K562 (cell line): Measurements from ENCODE around the gene OR1J4. TPM values are rescaled to one million over a fixed set of nuclear protein-coding genes. Genes with fewer than 3 reads are reported as not detected.

Experiments
- ATAC-seq: fragments of 200-7000 bp; cut with Tn5 transposase; 3 replicates; pipeline ENCODE4 v1.9.1; 2020; ENCODE audit warnings: moderate library complexity
- BruUV-seq: library from RNA; stranded (reverse); fragments of 400-500 nt; replicated peaks from 2 replicates; lab custom pipeline; 2021; lab: Mats Ljungman, UMichigan
- CTCF ChIA-PET: fragments of 300-600 bp; formaldehyde crosslinking; extraction: SDS; loops from one replicate; lab custom pipeline; 2021; ENCODE audit warnings: low intra/inter-chr PET ratio; lab: Yijun Ruan, JAX
- POLR2A ChIA-PET: fragments of 300-600, 350-650 bp; sonication (Branson Sonifier 250); formaldehyde crosslinking; extraction: SDS; loops from one replicate; lab custom pipeline; 2021; ENCODE audit warnings: antibody characterized with exemption, inconsistent platforms; lab: Yijun Ruan, JAX
- DNase-seq, 4 experiments: peaks; one replicate each; pipeline versions ENCODE4 v3.0.0 to v3.0.0-alpha.2; 2011 to 2018; ENCODE audit warnings: low spot score in 3 of 4, mixed read lengths in 3 of 4; ENCODE audit errors: extremely low read depth in 1 of 4
- FAIRE-seq: peaks from 2 replicates; lab custom pipeline; 2011; peaks lifted over from hg19 to GRCh38; lab: Jason Lieb, UNC
- H2AFZ ChIP-seq: 2 replicates; pipeline ENCODE4 v1.6.0; 2011; ENCODE audit warnings: low read depth, low read length, control low read depth, inconsistent platforms
- H3K27ac ChIP-seq: fragments of 200-600 bp; 3 replicates; pipeline ENCODE4 v1.8.0; 2011; ENCODE audit warnings: low read depth, mild to moderate bottlenecking, control low read depth, inconsistent platforms, low read length, moderate library complexity, mixed read lengths; ENCODE audit errors: extremely low read depth
- H3K27me3 ChIP-seq, 2 experiments: fragments of 300-600 bp in 1 of 2; 2 replicates in 1 of 2; 3 replicates in 1 of 2; pipeline versions ENCODE4 v1.6.0 to v1.8.0; 2011; ENCODE audit warnings: inconsistent platforms in 2 of 2, low read length in 2 of 2, mild to moderate bottlenecking in 1 of 2, mixed read lengths in 1 of 2, moderate library complexity in 1 of 2; ENCODE audit not compliant: control insufficient read depth in 2 of 2, insufficient read depth in 2 of 2
- H3K36me3 ChIP-seq: fragments of 300-600 bp; 3 replicates; pipeline ENCODE4 v1.8.0; 2011; ENCODE audit warnings: mild to moderate bottlenecking, low read length, inconsistent platforms; ENCODE audit not compliant: control insufficient read depth, insufficient read depth
- H3K4me1 ChIP-seq, 2 experiments: fragments of 200-600 bp in 1 of 2; replicated peaks in 1 of 2; 2 replicates in 1 of 2; 3 replicates in 1 of 2; pipeline versions ENCODE4 v1.5.1 to v1.8.0; 2011; ENCODE audit warnings: inconsistent platforms in 2 of 2, low read length in 2 of 2, mild to moderate bottlenecking in 1 of 2, mixed read lengths in 1 of 2, moderate library complexity in 1 of 2; ENCODE audit not compliant: control insufficient read depth in 2 of 2, insufficient read depth in 2 of 2
- H3K4me2 ChIP-seq: 2 replicates; pipeline ENCODE4 v1.6.1; 2011; ENCODE audit warnings: low read length, control low read depth, inconsistent platforms, mixed read lengths; ENCODE audit not compliant: insufficient read depth
- H3K4me3 ChIP-seq: fragments of 200-600 bp; sonication (generic), shearing (Covaris generic); 2 replicates; pipeline ENCODE4 v1.5.1; 2016; ENCODE audit warnings: control low read depth, inconsistent platforms
- H3K79me2 ChIP-seq: fragments of 200-600 bp; 3 replicates; pipeline ENCODE4 v1.8.0; 2011; ENCODE audit warnings: low read length, inconsistent platforms; ENCODE audit not compliant: control insufficient read depth, insufficient read depth
- H3K9ac ChIP-seq, 2 experiments: 2 replicates each; pipeline versions ENCODE4 v1.6.0 to v1.6.1; 2011; ENCODE audit warnings: low read depth in 2 of 2, low read length in 2 of 2, control low read depth in 1 of 2, inconsistent platforms in 1 of 2, mild to moderate bottlenecking in 1 of 2, mixed read lengths in 1 of 2; ENCODE audit not compliant: insufficient read depth in 1 of 2
- H3K9me1 ChIP-seq: one replicate; pipeline ENCODE4 v1.6.0; 2011; ENCODE audit warnings: inconsistent platforms, mild to moderate bottlenecking, low read length, moderate library complexity; ENCODE audit not compliant: control insufficient read depth, insufficient read depth
- H3K9me3 ChIP-seq: replicated peaks from 2 replicates; pipeline ENCODE4 v1.5.1; 2011; ENCODE audit warnings: low read depth, low read length, inconsistent platforms; ENCODE audit not compliant: control insufficient read depth, insufficient read depth
- H4K20me1 ChIP-seq: replicated peaks from 2 replicates; pipeline ENCODE4 v1.6.1; 2011; ENCODE audit warnings: low read length, inconsistent platforms, mixed read lengths; ENCODE audit not compliant: control insufficient read depth, insufficient read depth
- ARID1B ChIP-seq: fragments of 450-650 bp; IDR thresholded peaks from 2 replicates; pipeline ENCODE4 v1.6.1; 2016; ENCODE audit warnings: antibody characterized with exemption, mild to moderate bottlenecking, inconsistent platforms
- CXXC5 ChIP-seq: fragments of 250-450 bp; sonication (Bioruptor Pico); IDR thresholded peaks from 2 replicates; pipeline ENCODE4 v1.8.0; 2022; ENCODE audit warnings: inconsistent platforms, mild to moderate bottlenecking, moderate library complexity
- FOSL1 ChIP-seq: fragments of 200-800 bp; sonication (Bioruptor generic); conservative IDR thresholded peaks from 2 replicates; pipeline ENCODE4 v1.6.1; 2016; ENCODE audit warnings: missing genetic modification characterization, missing compliant biosample characterization
- HDAC6 ChIP-seq: IDR thresholded peaks from 2 replicates; pipeline ENCODE4 v1.6.1; 2012; ENCODE audit warnings: low read depth, mild to moderate bottlenecking, control low read depth, inconsistent platforms, low read length, moderate library complexity
- SMAD4 ChIP-seq: fragments of 250-450 bp; sonication (Bioruptor Pico); conservative IDR thresholded peaks from 2 replicates; pipeline ENCODE4 v1.8.0; 2021; ENCODE audit warnings: inconsistent platforms, mild to moderate bottlenecking, moderate library complexity
- SOX6 ChIP-seq: fragments of 450-650 bp; IDR thresholded peaks from 2 replicates; pipeline ENCODE4 v1.6.1; 2014; ENCODE audit warnings: mild to moderate bottlenecking
- SRF ChIP-seq, 2 experiments: fragments of 250-450, 450-650 bp in 1 of 2; sonication (Bioruptor Pico) in 1 of 2; sonication (generic) in 1 of 2; formaldehyde crosslinking; IDR thresholded peaks; 2 replicates each; pipeline versions ENCODE4 v1.5.0 to v1.5.1; 2020 to 2022; ENCODE audit warnings: mild to moderate bottlenecking in 1 of 2, missing genetic modification reagents in 1 of 2
- TAL1 ChIP-seq: fragments of 450-650 bp; IDR thresholded peaks from 2 replicates; pipeline ENCODE4 v1.6.1; 2016; ENCODE audit warnings: mild to moderate bottlenecking
- TBL1XR1 ChIP-seq, 2 experiments: IDR thresholded peaks; 2 replicates each; pipeline ENCODE4 v1.6.1; 2012; ENCODE audit warnings: improper control_type of control experiment in 2 of 2, low read length in 2 of 2, mild to moderate bottlenecking in 1 of 2
- TSC22D4 ChIP-seq: fragments of 450-650 bp; IDR thresholded peaks from 2 replicates; pipeline ENCODE4 v1.6.1; 2016; ENCODE audit warnings: missing genetic modification characterization, missing biosample characterization, control low read depth
- ZBED1 ChIP-seq: IDR thresholded peaks from 2 replicates; pipeline ENCODE4 v1.6.1; 2014
- ZBTB43 ChIP-seq: sonication (generic); formaldehyde crosslinking; IDR thresholded peaks from 2 replicates; pipeline ENCODE4 v1.8.0; 2023; ENCODE audit warnings: mild to moderate bottlenecking, missing genetic modification reagents
- ZKSCAN8 ChIP-seq: fragments of 200-800 bp; sonication (Bioruptor generic); IDR thresholded peaks from 2 replicates; pipeline ENCODE4 v1.6.1; 2016; ENCODE audit warnings: missing genetic modification characterization, missing compliant biosample characterization
- WGBS: fragments of 100-300 bp; shearing (Covaris generic); methylation state at CpG from one replicate; pipeline ENCODE4 v1.1.6; 2016; ENCODE audit warnings: low coverage, mixed read lengths; ENCODE audit not compliant: insufficient coverage; ENCODE audit errors: missing lambda C conversion rate; 5-methylcytosine and 5-hydroxymethylcytosine counted together
- in situ Hi-C: fragments of 300-500 bp; cut with MboI; formaldehyde crosslinking; loops from 4 replicates; pipeline ENCODE4 v1.15.0; 2018; ENCODE audit warnings: inconsistent platforms, mixed read lengths
- intact Hi-C: fragments of 100-400 bp; cut with micrococcal nuclease; formaldehyde crosslinking; loops from 2 replicates; pipeline ENCODE4 v1.14.2; 2022
- polyA plus RNA-seq, 8 experiments: library from polyadenylated mRNA; depleted of rRNA in 4 of 8; stranded (reverse) in 5 of 8; unstranded in 3 of 8; fragments of >200 nt; fragmentation: Nextera tagmentation in 2 of 8; fragmentation: Illumina TruSeq in 1 of 8; extraction: Ambion mirVana in 2 of 8; extraction: Trizol in 1 of 8; gene quantifications; 2 replicates each; pipeline versions ENCODE4 v1.2.1 to v1.2.3, GENCODE V29; 2011 to 2014; ENCODE audit warnings: inconsistent platforms in 1 of 8, missing spikeins in 1 of 8
- total RNA-seq, 7 experiments: library from RNA; depleted of rRNA in 6 of 7; stranded (reverse); fragments of >200 nt in 6 of 7; fragmentation: Illumina TruSeq in 2 of 7; extraction: Trizol in 2 of 7; gene quantifications; 2 replicates each; pipeline versions ENCODE4 v1.2.1 to v1.2.3, GENCODE V29; 2011 to 2021; ENCODE audit warnings: low replicate concordance in 1 of 7
- TF ChIP-seq, protein P1 (sequence below), 2 experiments: fragments of 450-650 bp; formaldehyde crosslinking in 1 of 2; IDR thresholded peaks; 2 replicates each; pipeline versions ENCODE4 v1.4.0 to v1.6.1; 2014 to 2020; ENCODE audit warnings: mild to moderate bottlenecking in 2 of 2, borderline replicate concordance in 1 of 2, low read depth in 1 of 2

The OR1J4 gene
- total and polyA plus RNA-seq, 9 of the 15 experiments (the other 6 are each of a cell fraction or from before 2014, with no cell fraction given), result not detected

GRCh38 chr9:122474561-122474960 is 44.4 kb upstream of the OR1J4 start:
- H3K27ac ChIP-seq, result no peak overlapping the region
- H3K4me2 ChIP-seq, result peak overlapping the region; percentile 28; the same call in 1 of the 2 replicates
- no peaks in the 10 kb centered on the region for H4K20me1 ChIP-seq
- FAIRE-seq (peak; percentile 58), ATAC-seq (peak; percentile 61), DNase-seq (peak in 1 of 4 experiments; percentile 52)
- H2AFZ ChIP-seq, result no peak overlapping the region
- BruUV-seq, result no TSS peak
- no peaks in the 10 kb centered on the region for H3K36me3 ChIP-seq
- 3% methylated on average over 3 of the region's 3 CpGs for WGBS
- intact Hi-C loops, result no loop called here
- H3K9me1 ChIP-seq, result no peaks in the 10 kb centered on the region
- peaks cover 0 to 4% of the 10 kb centered on the region in 2 experiments; a peak in 2 of 5 replicates for H3K4me1 ChIP-seq
- no peak overlapping the region for H3K9ac ChIP-seq
- H3K79me2 ChIP-seq, result no peaks in the 10 kb centered on the region
- ChIA-PET CTCF (no interaction called here), POLR2A (interaction anchor here (0.7 to 1.7 kb wide), 3 partner anchors 9 to 11 kb away, joined by 3 to 7 read pairs (median 6); no protein-coding TSS in a partner anchor)
- in situ Hi-C loops, result no loop called here
- no peak overlapping the region for H3K4me3 ChIP-seq
- peaks cover 3 to 16% of the 10 kb centered on the region in 2 experiments; a peak in 3 of 5 replicates for H3K27me3 ChIP-seq
- H3K9me3 ChIP-seq, result no peaks in the 10 kb centered on the region
- TF ChIP-seq ZBTB43 (CRISPR knock-in tag) (no peak), SOX6 (0 out of 2 replicates have a peak, but pooled peaks have one; percentile 25), FOSL1 (tag) (peak; percentile 42; the same call in 1 of the 2 replicates), TSC22D4 (tag) (no peak), CXXC5 (peak; percentile 38), TAL1 (peak; percentile 61), SMAD4 (CRISPR knock-in tag) (peak; percentile 64; the same call in 1 of the 2 replicates), ZKSCAN8 (CRISPR knock-in tag) (no peak), TBL1XR1 (IDR thresholded peaks at IDR 0.05; ENCODE audit: low read length in 2 of 2) (peak in 1 of 2 experiments; percentile 21; a peak in 1 of 4 replicates), HDAC6 (no peak), SRF (CRISPR knock-in tag; IDR thresholded peaks at IDR 0.05) (peak in 1 of 2 experiments; percentile 13; a peak in 1 of 4 replicates), ZBED1 (no peak), ARID1B (peak; percentile 77)
- TF ChIP-seq, protein P1, sequence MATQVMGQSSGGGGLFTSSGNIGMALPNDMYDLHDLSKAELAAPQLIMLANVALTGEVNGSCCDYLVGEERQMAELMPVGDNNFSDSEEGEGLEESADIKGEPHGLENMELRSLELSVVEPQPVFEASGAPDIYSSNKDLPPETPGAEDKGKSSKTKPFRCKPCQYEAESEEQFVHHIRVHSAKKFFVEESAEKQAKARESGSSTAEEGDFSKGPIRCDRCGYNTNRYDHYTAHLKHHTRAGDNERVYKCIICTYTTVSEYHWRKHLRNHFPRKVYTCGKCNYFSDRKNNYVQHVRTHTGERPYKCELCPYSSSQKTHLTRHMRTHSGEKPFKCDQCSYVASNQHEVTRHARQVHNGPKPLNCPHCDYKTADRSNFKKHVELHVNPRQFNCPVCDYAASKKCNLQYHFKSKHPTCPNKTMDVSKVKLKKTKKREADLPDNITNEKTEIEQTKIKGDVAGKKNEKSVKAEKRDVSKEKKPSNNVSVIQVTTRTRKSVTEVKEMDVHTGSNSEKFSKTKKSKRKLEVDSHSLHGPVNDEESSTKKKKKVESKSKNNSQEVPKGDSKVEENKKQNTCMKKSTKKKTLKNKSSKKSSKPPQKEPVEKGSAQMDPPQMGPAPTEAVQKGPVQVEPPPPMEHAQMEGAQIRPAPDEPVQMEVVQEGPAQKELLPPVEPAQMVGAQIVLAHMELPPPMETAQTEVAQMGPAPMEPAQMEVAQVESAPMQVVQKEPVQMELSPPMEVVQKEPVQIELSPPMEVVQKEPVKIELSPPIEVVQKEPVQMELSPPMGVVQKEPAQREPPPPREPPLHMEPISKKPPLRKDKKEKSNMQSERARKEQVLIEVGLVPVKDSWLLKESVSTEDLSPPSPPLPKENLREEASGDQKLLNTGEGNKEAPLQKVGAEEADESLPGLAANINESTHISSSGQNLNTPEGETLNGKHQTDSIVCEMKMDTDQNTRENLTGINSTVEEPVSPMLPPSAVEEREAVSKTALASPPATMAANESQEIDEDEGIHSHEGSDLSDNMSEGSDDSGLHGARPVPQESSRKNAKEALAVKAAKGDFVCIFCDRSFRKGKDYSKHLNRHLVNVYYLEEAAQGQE (IDR thresholded peaks at IDR 0.05; ENCODE audit: borderline replicate concordance), result no peak
- TF ChIP-seq, protein P1 (CRISPR knock-in tag; IDR thresholded peaks at IDR 0.05; ENCODE audit: low read depth), result no peak
